NCI-H526 (cell line): ENCODE data around the gene SERPING1.

Source experiments
- DNase-seq, 2 experiments: peaks; one replicate each; lab custom pipeline; 2025; lab: John Stamatoyannopoulos, UW

The SERPING1 gene

GRCh38 chr11:57597461-57597915, at the start of gene SERPING1:
Gene SERPING1, plus strand, starts transcription at chr11:57597685. Its CDS starts 586 bp downstream, at chr11:57598271.
- DNase-seq: no peak

- no peak for DNase-seq
These were observed 49.6 kb upstream of the SERPING1 start for GRCh38 chr11:57547854-57548377.

- no peak for DNase-seq
These were observed 47.5 kb upstream of the SERPING1 start for GRCh38 chr11:57549983-57550382.

GRCh38 chr11:57551941-57552340, 45.5 kb upstream of the SERPING1 start:
- no peak for DNase-seq

- DNase-seq: no peak
These were observed 45.0 kb upstream of the SERPING1 start for GRCh38 chr11:57552479-57552878.

DNA sequence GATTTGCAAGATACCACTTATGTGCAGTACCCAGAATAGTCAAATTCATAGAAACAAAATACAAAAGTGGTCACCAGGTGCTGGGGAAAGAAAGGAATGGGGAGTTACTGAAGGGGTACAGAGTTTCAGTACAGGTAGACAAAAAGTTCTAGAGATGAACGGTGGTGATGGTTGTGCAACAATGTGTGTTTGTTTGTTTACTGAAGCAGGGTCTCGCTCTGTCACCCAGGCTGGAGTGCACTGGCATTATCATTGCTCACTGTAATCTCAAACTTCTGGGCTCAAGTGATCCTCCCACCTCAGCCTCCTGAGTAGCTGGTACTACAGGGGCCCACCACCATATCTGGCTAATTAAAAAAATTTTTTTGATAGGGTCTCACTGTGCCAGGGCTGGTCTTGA, 42.1 kb upstream of the SERPING1 start:
- no peak for DNase-seq

DNA sequence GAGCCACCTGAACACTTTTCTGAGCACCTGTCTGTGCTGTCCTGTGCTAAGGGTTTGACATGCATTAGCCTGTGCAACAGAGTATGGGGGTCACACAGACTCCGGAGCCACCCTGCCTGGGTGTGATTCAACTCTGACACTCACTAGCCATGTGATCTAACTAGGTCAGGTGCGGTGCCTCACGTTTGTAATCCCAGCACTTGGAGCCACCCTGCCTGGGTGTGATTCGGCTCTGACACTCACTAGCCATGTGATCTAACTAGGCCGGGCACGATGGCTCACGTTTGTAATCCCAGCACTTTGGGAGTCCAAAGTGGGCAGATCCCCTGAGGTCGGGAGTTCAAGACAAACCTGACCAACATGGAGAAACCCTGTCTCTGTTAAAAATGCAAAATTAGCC, 41.4 kb upstream of the SERPING1 start:
- DNase-seq: no peak

- DNase-seq: no peak
These were observed 37.3 kb upstream of the SERPING1 start for GRCh38 chr11:57560146-57560545.

GRCh38 chr11:57562596-57562995, 34.9 kb upstream of the SERPING1 start:
- no peak for DNase-seq

GRCh38 chr11:57566005-57566904, 31.2 kb upstream of the SERPING1 start:
- no peak for DNase-seq

DNA sequence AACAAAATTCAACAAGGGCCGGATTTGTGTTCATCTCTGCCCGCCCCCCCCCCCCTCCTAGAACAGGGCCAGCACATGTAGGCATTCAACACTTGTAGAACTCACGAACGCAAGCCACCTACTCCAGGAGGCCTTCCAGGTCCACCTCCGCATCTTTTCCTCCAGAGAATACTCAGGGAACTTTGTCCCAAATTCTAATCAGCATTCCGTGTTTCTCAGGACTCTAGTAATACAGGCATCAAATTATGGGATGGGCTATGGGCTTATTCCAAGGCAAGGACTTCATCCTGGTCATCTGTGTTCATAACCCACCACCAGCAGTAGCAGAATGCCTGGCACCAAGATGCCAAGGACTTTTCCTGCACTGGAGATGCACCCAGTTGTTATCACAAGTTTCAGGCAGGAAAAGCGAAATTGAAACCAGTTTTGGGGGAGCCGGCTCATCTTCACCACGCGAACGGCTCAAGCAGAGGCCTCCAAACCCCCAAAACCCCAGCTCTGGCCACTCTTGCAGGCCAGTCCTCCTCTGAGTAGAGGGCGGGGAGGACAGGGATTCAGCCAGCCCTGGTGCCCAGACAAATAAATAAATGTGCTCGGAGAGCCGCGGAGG, 30.5 kb upstream of the SERPING1 start:
- DNase-seq: peak in 1 of 2 experiments; percentile 72

DNA sequence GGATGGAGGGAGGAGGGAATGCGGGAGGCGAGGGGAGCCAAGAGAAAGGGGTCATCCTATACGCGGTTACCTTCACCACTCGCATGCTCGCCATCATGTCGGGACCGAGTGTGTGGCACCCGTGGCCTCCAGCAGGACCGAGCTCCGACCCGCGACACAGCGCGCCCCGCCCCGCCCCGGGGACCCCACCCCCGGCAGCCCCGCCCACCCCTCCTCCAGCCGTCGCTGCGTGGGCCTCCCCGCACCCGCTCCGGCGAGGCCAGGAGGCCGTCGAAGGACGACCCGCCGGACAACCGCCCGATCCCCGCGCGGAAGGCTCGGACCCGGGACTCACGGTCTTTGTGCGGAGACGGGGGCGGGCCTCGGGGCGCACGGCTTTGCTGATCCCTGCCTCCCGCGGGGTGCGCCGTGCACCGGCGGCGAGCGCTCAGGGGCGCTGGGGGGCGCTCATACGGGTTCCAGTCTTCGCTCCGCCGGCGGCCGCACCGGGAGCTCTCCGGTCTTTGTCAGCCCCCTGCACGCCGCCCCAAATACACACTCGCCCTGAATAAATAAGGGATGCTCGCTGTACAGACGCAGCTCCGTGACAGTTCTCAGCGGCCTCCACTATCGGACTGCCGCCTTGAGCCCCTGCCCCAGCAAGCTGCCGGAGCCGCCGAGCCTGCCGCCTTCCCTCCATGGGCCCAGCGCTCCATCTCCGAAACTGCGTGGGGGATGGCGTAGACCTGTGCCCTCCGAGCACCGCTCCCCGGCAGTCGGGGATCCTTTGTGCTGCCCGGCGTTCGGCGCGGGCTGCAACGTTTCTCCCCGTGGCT, 29.8 kb upstream of the SERPING1 start, which contains the start of gene UBE2L6:
UBE2L6 (minus strand) TSS at position 158 of the 815 bp plus-strand sequence; CDS start at position 97, 61 bp downstream.
- DNase-seq: peak; percentile 67 to 93

- peak in 1 of 2 experiments; percentile 37 for DNase-seq
These were observed 29.1 kb upstream of the SERPING1 start for GRCh38 chr11:57568330-57568766.

DNA sequence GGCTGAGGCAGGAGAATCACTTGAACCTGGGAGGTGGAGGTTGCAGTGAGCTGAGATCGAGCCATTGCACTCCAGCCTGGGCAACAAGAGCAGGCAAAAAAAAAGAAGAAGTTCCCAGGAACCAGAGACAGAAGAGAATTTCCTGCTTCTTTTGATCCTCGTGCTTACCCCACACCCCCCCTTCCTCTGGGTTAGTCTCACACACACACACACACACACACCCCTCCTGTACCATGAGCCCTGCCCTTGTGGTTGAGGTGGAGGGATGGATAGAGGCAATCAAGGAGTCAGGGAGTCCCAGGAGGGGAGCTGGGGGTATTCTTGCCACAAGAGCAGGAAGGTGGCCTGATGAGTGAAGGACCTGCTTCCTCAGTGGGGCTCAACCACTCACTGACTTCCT, 25.9 kb upstream of the SERPING1 start:
- DNase-seq: no peak

DNA sequence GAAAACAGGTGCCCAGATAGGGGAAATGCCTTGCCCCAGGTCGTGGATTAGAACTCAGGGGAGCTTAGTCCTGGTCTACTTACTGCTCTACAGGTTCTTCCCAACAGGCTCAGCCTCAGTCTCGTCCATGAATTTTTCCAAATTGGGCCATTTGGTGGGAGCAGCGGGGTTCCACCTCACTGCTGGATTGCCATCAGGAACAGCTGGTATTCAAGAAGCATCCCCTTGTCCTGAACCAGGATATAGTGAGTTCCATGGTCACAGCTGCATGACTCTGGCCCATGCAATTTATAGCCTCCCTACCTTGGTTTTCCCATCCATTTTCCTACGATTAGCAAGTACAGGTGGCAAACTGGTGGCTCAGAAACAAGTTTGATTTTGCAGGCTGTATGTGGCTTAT, 23.4 kb upstream of the SERPING1 start:
- DNase-seq: no peak

- DNase-seq: no peak
These were observed 13.1 kb upstream of the SERPING1 start for GRCh38 chr11:57584341-57584740.

GRCh38 chr11:57585301-57585700, 12.2 kb upstream of the SERPING1 start:
- DNase-seq: no peak

DNA sequence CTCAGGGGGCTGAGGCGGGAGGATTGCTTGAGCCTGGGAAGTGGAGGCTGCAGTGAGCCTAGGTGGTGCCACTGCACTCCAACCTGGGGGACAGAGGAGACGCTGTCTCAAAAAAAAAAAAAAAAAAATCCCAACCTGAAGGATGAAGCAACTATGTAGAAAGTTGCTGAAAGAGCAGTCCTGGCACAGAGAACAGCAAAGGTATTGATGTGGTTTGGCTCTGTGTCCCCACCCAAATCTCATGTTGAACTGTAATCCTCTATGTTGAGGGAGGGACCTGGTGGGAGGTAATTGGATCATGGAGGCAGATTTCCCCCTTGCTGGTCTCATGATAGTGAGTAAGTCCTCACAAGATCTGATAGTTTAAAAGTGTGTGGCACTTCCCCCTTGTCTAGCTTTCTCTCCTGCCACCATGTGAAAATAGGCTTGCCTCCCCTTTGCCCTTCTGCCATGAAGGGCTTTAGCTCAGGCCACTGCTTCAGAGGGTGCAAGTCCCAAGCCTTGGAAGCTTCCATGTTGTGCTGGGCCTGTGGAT, 10.7 kb upstream of the SERPING1 start:
- DNase-seq: no peak

GRCh38 chr11:57588046-57588710, 9.3 kb upstream of the SERPING1 start:
- no peak for DNase-seq

GRCh38 chr11:57596266-57596885, 1.1 kb upstream of the SERPING1 start:
- DNase-seq: no peak
